ENCODE measurements around the gene CYP26A1.
A peak's percentile ranks its signal among the peaks of the same experiment; 100 is the strongest.
"Not testable (repeated sequence)": the region's sequence is repeated elsewhere in the genome, so short reads cannot be mapped to it uniquely, and the experiment has no call there.

Gene CYP26A1

GRCh38 chr10:93080350-93081046 is 6.8 kb downstream of the CYP26A1 start:
- peak; percentile 92 for DNase-seq (ENCODE audit: low spot score)

- DNase-seq (ENCODE audit: low spot score) = no peak
Measured at GRCh38 chr10:93081318-93081717, 7.6 kb downstream of the CYP26A1 start.

GRCh38 chr10:93081834-93082233 is 8.1 kb downstream of the CYP26A1 start:
- DNase-seq (ENCODE audit: low spot score) = no peak

GRCh38 chr10:93083743-93084539 is 10.2 kb downstream of the CYP26A1 start:
- no peak for DNase-seq (ENCODE audit: low spot score)

- DNase-seq (ENCODE audit: low spot score) = no peak
Measured at GRCh38 chr10:93085272-93085859, 11.7 kb downstream of the CYP26A1 start.

- no peak for DNase-seq (ENCODE audit: low spot score)
Measured at GRCh38 chr10:93086289-93086688, 12.6 kb downstream of the CYP26A1 start.

- no peak for DNase-seq (ENCODE audit: low spot score)
Measured at GRCh38 chr10:93087846-93088245, 14.2 kb downstream of the CYP26A1 start.

- no peak for DNase-seq (ENCODE audit: low spot score)
Measured at GRCh38 chr10:93088466-93088865, 14.8 kb downstream of the CYP26A1 start.

- no peak for DNase-seq (ENCODE audit: low spot score)
Measured at GRCh38 chr10:93090619-93091018, 16.9 kb downstream of the CYP26A1 start.

- DNase-seq (ENCODE audit: low spot score) = no peak
Measured at GRCh38 chr10:93091960-93092359, 18.3 kb downstream of the CYP26A1 start.

GRCh38 chr10:93095225-93095624 is 21.5 kb downstream of the CYP26A1 start:
- DNase-seq (ENCODE audit: low spot score) = no peak

GRCh38 chr10:93096901-93097300 is 23.2 kb downstream of the CYP26A1 start:
- no peak for DNase-seq (ENCODE audit: low spot score)

GRCh38 chr10:93097386-93097785 is 23.7 kb downstream of the CYP26A1 start:
- DNase-seq (ENCODE audit: low spot score) = no peak

GRCh38 chr10:93098816-93099215 is 25.1 kb downstream of the CYP26A1 start:
- DNase-seq (ENCODE audit: low spot score) = no peak

GRCh38 chr10:93099670-93100069 is 26.0 kb downstream of the CYP26A1 start:
- no peak for DNase-seq (ENCODE audit: low spot score)

- not testable (repeated sequence) for DNase-seq (ENCODE audit: low spot score)
Measured at GRCh38 chr10:93101148-93101547, 27.5 kb downstream of the CYP26A1 start.

GRCh38 chr10:93103953-93104352 is 30.3 kb downstream of the CYP26A1 start:
- no peak for DNase-seq (ENCODE audit: low spot score)

GRCh38 chr10:93106631-93107072 is 33.0 kb downstream of the CYP26A1 start:
- peak; percentile 20 for DNase-seq (ENCODE audit: low spot score)

- DNase-seq (ENCODE audit: low spot score) = no peak
Measured at GRCh38 chr10:93110472-93111146, 36.9 kb downstream of the CYP26A1 start.

GRCh38 chr10:93113042-93113441 is 39.3 kb downstream of the CYP26A1 start:
- no peak for DNase-seq (ENCODE audit: low spot score)

GRCh38 chr10:93115661-93116383 is 42.1 kb downstream of the CYP26A1 start:
- DNase-seq (ENCODE audit: low spot score) = peak; percentile 53

GRCh38 chr10:93121311-93121710 is 47.6 kb downstream of the CYP26A1 start:
- DNase-seq (ENCODE audit: low spot score) = peak; percentile 18

All from GM03348 (cell line).